Left ventricle myocardium inferior (tissue), 1 donor: ENCODE data around the gene ZNF492. TPM values are rescaled to one million over a fixed set of nuclear protein-coding genes. Genes with fewer than 3 reads are reported as not detected.

Experiments
- DNase-seq: peaks from one replicate; pipeline ENCODE4 v3.0.0-alpha.2; 2020
- H3K27ac ChIP-seq: fragments of 200-600 bp; replicated peaks from 2 replicates; pipeline ENCODE4 v1.8.0; 2021
- H3K27me3 ChIP-seq: fragments of 200-600 bp; 2 replicates; pipeline ENCODE4 v1.8.0; 2021; ENCODE audit warnings: low read depth
- H3K36me3 ChIP-seq: fragments of 200-600 bp; 2 replicates; pipeline ENCODE4 v1.8.0; 2021
- H3K4me1 ChIP-seq: fragments of 200-600 bp; 2 replicates; pipeline ENCODE4 v1.8.0; 2021
- H3K4me3 ChIP-seq: fragments of 200-600 bp; 2 replicates; pipeline ENCODE4 v1.8.0; 2021; ENCODE audit warnings: mild to moderate bottlenecking, moderate library complexity
- H3K9me3 ChIP-seq: fragments of 200-600 bp; replicated peaks from 2 replicates; pipeline ENCODE4 v1.8.0; 2021
- intact Hi-C: fragments of 100-400 bp; cut with micrococcal nuclease; formaldehyde crosslinking; loops from one replicate; pipeline ENCODE4 v1.11.0; 2022
- total RNA-seq: library from RNA; stranded (reverse); fragmentation: NEBNext Ultra II Directional; extraction: Animal tissue kit (Norgen Biotek cat#: 25700); gene quantifications from one replicate; pipeline ENCODE4 v1.2.1, GENCODE V29; 2021
- TF ChIP-seq, protein P1 (sequence below): fragments of 200-600 bp; IDR thresholded peaks from 2 replicates; pipeline ENCODE4 v1.8.0; 2021; ENCODE audit warnings: antibody characterized with exemption, mild to moderate bottlenecking, borderline replicate concordance
- donor health status: DM: no; HTN: yes; CAD: no; lungs with severe emphysema.

Gene ZNF492
- total RNA-seq, 1 donor from 2014 or later = 0.08 TPM

DNA sequence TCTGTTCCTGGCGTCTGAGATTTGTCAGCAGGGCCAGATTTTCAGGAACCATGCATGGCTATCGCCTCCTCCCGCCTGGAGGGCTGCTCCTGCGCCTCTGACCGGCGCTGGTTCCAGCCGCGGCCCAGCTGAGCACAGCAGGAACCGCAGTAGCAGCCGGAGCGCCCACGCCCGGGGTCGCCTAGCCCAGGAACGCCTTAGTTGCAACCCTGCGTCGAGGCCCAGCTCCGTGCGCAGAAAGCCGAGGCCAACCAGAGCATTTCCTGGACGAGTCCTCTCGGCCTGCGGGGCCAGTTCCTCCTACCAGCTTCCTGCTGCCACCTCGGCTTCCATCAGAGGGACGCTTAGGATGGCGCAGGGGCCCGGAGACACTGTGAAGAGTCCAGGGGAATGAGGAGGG is 74.9 kb downstream of the ZNF492 start:
- TF ChIP-seq, protein P1, sequence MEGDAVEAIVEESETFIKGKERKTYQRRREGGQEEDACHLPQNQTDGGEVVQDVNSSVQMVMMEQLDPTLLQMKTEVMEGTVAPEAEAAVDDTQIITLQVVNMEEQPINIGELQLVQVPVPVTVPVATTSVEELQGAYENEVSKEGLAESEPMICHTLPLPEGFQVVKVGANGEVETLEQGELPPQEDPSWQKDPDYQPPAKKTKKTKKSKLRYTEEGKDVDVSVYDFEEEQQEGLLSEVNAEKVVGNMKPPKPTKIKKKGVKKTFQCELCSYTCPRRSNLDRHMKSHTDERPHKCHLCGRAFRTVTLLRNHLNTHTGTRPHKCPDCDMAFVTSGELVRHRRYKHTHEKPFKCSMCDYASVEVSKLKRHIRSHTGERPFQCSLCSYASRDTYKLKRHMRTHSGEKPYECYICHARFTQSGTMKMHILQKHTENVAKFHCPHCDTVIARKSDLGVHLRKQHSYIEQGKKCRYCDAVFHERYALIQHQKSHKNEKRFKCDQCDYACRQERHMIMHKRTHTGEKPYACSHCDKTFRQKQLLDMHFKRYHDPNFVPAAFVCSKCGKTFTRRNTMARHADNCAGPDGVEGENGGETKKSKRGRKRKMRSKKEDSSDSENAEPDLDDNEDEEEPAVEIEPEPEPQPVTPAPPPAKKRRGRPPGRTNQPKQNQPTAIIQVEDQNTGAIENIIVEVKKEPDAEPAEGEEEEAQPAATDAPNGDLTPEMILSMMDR = no peak
- no peak overlapping the region for H3K4me3 ChIP-seq
- H3K27ac ChIP-seq = no peak overlapping the region
- H3K4me1 ChIP-seq = no peaks in the 10 kb centered on the region
- intact Hi-C loops = no loop called here
- peaks cover 59% of the 10 kb centered on the region for H3K9me3 ChIP-seq
- no peaks in the 10 kb centered on the region for H3K36me3 ChIP-seq
- DNase-seq = no peak
- H3K27me3 ChIP-seq = no peaks in the 10 kb centered on the region

Other genes with a start within 250 kb of the ZNF492 start
- gene ZNF98, start 212.0 kb upstream of the ZNF492 start, total RNA-seq = 0.69 TPM
- 0.11 TPM for gene ZNF99, start 149.8 kb downstream of the ZNF492 start, total RNA-seq
- not detected for gene ZNF723, start 198.0 kb downstream of the ZNF492 start, total RNA-seq